22Rv1 (cell line): Measurements from ENCODE around the gene IFNK.
"Not testable (repeated sequence)": the region's sequence is repeated elsewhere in the genome, so short reads cannot be mapped to it uniquely, and the experiment has no call there.

Experiments
- H3K27ac ChIP-seq: fragments of 450-650 bp; 2 replicates; pipeline ENCODE4 v1.5.1; 2017
- ZFX ChIP-seq: fragments of 450-650 bp; IDR thresholded peaks from 2 replicates; pipeline ENCODE4 v1.6.1; 2017; ENCODE audit warnings: antibody characterized with exemption, borderline replicate concordance
- TF ChIP-seq, protein P1 (sequence below): fragments of 450-650 bp; IDR thresholded peaks from 2 replicates; pipeline ENCODE4 v1.5.1; 2017; ENCODE audit warnings: mild to moderate bottlenecking

The IFNK gene

DNA sequence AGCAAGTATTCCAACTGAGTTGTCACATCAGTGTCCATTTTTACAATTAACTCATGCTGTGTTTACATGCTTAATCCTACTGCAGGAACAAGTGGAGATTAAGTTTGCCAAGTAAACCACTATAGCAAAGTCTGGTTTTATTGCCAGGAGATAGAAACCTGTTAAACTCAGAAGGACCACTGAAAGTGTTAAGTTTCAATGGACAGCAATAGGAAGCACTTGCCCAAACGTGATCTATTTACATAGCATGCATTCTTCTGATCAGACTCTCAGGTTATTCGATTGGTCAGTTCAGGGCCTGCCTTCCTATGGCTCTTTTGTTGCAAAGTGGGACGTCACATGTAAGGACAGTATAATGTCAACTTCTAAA is 28.0 kb upstream of the IFNK start:
- no peak overlapping the region for H3K27ac ChIP-seq
- TF ChIP-seq, protein P1, sequence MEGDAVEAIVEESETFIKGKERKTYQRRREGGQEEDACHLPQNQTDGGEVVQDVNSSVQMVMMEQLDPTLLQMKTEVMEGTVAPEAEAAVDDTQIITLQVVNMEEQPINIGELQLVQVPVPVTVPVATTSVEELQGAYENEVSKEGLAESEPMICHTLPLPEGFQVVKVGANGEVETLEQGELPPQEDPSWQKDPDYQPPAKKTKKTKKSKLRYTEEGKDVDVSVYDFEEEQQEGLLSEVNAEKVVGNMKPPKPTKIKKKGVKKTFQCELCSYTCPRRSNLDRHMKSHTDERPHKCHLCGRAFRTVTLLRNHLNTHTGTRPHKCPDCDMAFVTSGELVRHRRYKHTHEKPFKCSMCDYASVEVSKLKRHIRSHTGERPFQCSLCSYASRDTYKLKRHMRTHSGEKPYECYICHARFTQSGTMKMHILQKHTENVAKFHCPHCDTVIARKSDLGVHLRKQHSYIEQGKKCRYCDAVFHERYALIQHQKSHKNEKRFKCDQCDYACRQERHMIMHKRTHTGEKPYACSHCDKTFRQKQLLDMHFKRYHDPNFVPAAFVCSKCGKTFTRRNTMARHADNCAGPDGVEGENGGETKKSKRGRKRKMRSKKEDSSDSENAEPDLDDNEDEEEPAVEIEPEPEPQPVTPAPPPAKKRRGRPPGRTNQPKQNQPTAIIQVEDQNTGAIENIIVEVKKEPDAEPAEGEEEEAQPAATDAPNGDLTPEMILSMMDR = no peak
- no peak for TF ChIP-seq ZFX

DNA sequence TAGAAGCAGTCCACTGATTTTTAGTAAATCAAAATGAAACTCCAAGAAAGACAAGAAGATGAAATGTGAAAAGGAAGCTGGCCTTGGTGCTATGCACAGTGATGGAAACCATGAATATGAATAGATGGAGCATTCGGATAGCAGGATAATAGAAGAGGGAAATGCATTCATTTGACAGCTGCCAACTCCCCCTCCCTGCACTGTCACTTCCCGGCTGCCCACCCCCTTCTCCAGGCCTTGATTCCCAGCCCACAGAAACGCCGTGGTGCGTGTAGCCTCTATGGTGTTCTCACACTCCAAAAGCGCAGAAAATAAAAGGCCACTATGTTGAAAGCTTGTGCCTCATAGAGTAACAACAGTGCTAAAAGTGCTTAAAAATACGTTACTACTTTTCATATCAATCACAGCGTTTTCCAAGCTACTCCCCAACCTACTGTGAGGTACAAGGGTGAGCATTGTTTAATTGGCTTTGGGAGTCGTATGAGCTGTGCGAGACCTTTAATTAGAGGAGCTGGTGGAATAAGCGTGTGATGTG is 26.1 kb upstream of the IFNK start:
- TF ChIP-seq, protein P1 = no peak
- no peak for TF ChIP-seq ZFX
- H3K27ac ChIP-seq = no peak overlapping the region

- no peak overlapping the region for H3K27ac ChIP-seq
- TF ChIP-seq ZFX = no peak
- TF ChIP-seq, protein P1 = no peak
These were observed 24.6 kb upstream of the IFNK start for GRCh38 chr9:27499451-27499850.

DNA sequence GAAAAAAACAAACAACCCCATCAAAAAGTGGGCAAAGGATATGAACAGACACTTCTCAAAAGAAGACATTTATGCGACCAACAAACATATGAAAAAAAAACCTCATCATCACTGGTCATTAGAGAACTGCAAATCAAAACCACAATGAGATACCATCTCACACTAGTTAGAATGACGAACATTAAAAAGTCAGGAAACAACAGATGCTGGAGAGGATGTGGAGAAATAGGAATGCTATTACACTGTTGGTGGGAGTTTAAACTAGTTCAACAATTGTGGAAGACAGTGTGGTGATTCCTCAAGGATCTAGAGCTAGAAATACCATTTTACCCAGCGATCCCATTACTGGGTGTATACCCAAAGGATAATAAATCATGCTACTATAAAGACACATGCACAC is 23.2 kb upstream of the IFNK start:
- H3K27ac ChIP-seq = not testable (repeated sequence)

DNA sequence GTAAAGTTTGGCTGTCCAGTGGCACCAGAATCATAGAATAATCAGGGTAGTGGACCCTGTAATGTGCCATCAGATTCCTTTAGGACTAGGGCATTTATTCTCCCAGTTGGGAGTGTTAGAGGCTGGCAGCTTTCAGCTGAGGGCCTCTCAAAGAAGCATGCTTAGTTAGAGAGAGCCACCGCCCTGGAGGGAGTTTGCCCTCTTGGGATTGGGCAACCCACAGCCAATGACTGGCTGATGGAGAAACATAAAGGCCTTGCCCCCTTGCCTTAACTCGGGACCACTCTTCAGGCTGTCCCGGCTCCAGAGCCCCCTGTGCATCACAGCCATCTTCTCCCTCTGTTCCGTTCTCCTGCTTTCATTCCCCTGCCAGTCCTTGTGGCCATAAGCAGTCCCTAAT is 20.5 kb upstream of the IFNK start:
- TF ChIP-seq, protein P1 = no peak
- no peak for TF ChIP-seq ZFX
- no peak overlapping the region for H3K27ac ChIP-seq

GRCh38 chr9:27504259-27504658 is 19.8 kb upstream of the IFNK start:
- no peak overlapping the region for H3K27ac ChIP-seq
- TF ChIP-seq, protein P1 = no peak
- TF ChIP-seq ZFX = no peak

GRCh38 chr9:27505744-27506161 is 18.3 kb upstream of the IFNK start:
- no peak overlapping the region for H3K27ac ChIP-seq
- TF ChIP-seq, protein P1 = no peak
- no peak for TF ChIP-seq ZFX

DNA sequence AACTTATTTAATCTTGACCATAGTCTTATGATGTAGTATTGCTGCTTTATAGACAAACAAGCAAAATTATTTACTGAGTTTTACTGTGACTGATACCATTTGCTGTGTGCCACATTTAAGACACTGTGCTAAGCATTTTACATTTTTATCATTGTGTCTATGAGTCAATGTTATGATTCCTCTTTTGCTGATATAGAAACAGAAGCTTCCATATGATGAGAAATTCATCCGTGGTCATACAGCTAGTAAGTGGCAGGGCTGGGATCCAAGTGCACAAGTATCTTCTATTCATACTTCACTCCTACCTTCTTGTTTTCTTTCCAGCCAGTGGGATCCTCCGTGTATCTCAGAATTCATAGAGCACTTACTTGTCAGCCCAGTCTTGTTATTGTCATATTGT is 17.1 kb upstream of the IFNK start:
- no peak overlapping the region for H3K27ac ChIP-seq
- TF ChIP-seq ZFX = no peak
- TF ChIP-seq, protein P1 = no peak
